IMR-90 (cell line): Measurements from ENCODE around the gene PPP1R9A. TPM values are rescaled to one million over a fixed set of nuclear protein-coding genes. Genes with fewer than 3 reads are reported as not detected.
A peak's percentile ranks its signal among the peaks of the same experiment; 100 is the strongest.

Experiments
- ATAC-seq: fragments of 200-7000 bp; cut with Tn5 transposase; 2 replicates; pipeline ENCODE4 v1.9.1; 2020; ENCODE audit warnings: low read depth, mild to moderate bottlenecking, moderate library complexity
- BruUV-seq: library from RNA; stranded (reverse); fragments of 400-500 nt; replicated peaks from 2 replicates; lab custom pipeline; 2021; lab: Mats Ljungman, UMichigan
- CTCF ChIA-PET: fragments of 300-600 bp; formaldehyde crosslinking; extraction: SDS; loops from one replicate; lab custom pipeline; 2021; ENCODE audit warnings: antibody characterized with exemption; lab: Yijun Ruan, JAX
- POLR2A ChIA-PET: fragments of 300-600 bp; sonication (Branson Sonifier 250); formaldehyde crosslinking; loops from one replicate; lab custom pipeline; 2022; ENCODE audit warnings: antibody characterized with exemption; ENCODE audit not compliant: unreplicated experiment; lab: Charles Lee
- DNase-seq: peaks from one replicate; pipeline ENCODE4 v3.0.0; 2013
- H2AFZ ChIP-seq: replicated peaks from 2 replicates; pipeline ENCODE3; 2013; ENCODE audit warnings: low read length, mild to moderate bottlenecking; ENCODE audit not compliant: poor library complexity
- H2AK5ac ChIP-seq: 2 replicates; pipeline ENCODE4 v1.6.1; 2013; ENCODE audit warnings: low read depth, low read length, inconsistent platforms
- H2AK9ac ChIP-seq: replicated peaks from 2 replicates; pipeline ENCODE3; 2013; ENCODE audit warnings: mild to moderate bottlenecking, low read depth, low read length, moderate library complexity; ENCODE audit not compliant: poor library complexity
- H2BK120ac ChIP-seq: 2 replicates; pipeline ENCODE4 v1.6.1; 2013; ENCODE audit warnings: low read depth, low read length, inconsistent platforms
- H2BK15ac ChIP-seq: 3 replicates; pipeline ENCODE4 v1.6.1; 2013; ENCODE audit warnings: low read depth, low read length, inconsistent platforms
- H2BK20ac ChIP-seq: 2 replicates; pipeline ENCODE4 v1.6.1; 2013; ENCODE audit warnings: low read depth, mild to moderate bottlenecking, inconsistent platforms, low read length, moderate library complexity
- H2BK5ac ChIP-seq: 2 replicates; pipeline ENCODE4 v1.6.1; 2013; ENCODE audit warnings: mild to moderate bottlenecking, low read depth, low read length, inconsistent platforms; ENCODE audit not compliant: poor library complexity, severe bottlenecking
- H3K14ac ChIP-seq: replicated peaks from 2 replicates; pipeline ENCODE4 v1.6.1; 2013; ENCODE audit warnings: low read depth, low read length, inconsistent platforms
- H3K18ac ChIP-seq: 2 replicates; pipeline ENCODE4 v1.6.1; 2013; ENCODE audit warnings: low read depth, low read length, control low read depth
- H3K23ac ChIP-seq: 2 replicates; pipeline ENCODE4 v1.6.1; 2013; ENCODE audit warnings: low read depth, low read length, inconsistent platforms
- H3K27ac ChIP-seq: 2 replicates; pipeline ENCODE4 v1.5.1; 2013; ENCODE audit warnings: mild to moderate bottlenecking, control low read depth, low read length; ENCODE audit not compliant: insufficient read depth
- H3K27me3 ChIP-seq: 2 replicates; pipeline ENCODE4 v1.6.1; 2013; ENCODE audit warnings: low read length; ENCODE audit not compliant: control insufficient read depth, insufficient read depth
- H3K36me3 ChIP-seq: 2 replicates; pipeline ENCODE4 v1.6.1; 2013; ENCODE audit warnings: low read length, mixed read lengths; ENCODE audit not compliant: control insufficient read depth, insufficient read depth
- H3K4ac ChIP-seq: 2 replicates; pipeline ENCODE4 v1.6.1; 2013; ENCODE audit warnings: low read depth, low read length, inconsistent platforms
- H3K4me1 ChIP-seq: 2 replicates; pipeline ENCODE4 v1.6.1; 2013; ENCODE audit warnings: low read length, mixed read lengths; ENCODE audit not compliant: control insufficient read depth, insufficient read depth
- H3K4me2 ChIP-seq: 2 replicates; pipeline ENCODE4 v1.6.1; 2013; ENCODE audit warnings: low read depth, mild to moderate bottlenecking, control low read depth, low read length, moderate library complexity
- H3K4me3 ChIP-seq: 2 replicates; pipeline ENCODE4 v1.5.1; 2013; ENCODE audit warnings: low read depth, mild to moderate bottlenecking, control low read depth, low read length, moderate library complexity; ENCODE audit not compliant: insufficient read depth
- H3K56ac ChIP-seq: 2 replicates; pipeline ENCODE4 v1.6.1; 2013; ENCODE audit warnings: low read length, inconsistent platforms; ENCODE audit not compliant: insufficient read depth; ENCODE audit errors: extremely low read depth
- H3K79me1 ChIP-seq, 2 experiments: 2 replicates each; pipeline ENCODE4 v1.6.1; 2013; ENCODE audit warnings: low read length in 2 of 2, inconsistent platforms in 1 of 2, low read depth in 1 of 2
- H3K9ac ChIP-seq: 2 replicates; pipeline ENCODE4 v1.6.1; 2013; ENCODE audit warnings: low read depth, low read length, control low read depth
- H3K9me1 ChIP-seq: 2 replicates; pipeline ENCODE4 v1.6.1; 2013; ENCODE audit warnings: low read length, inconsistent platforms; ENCODE audit not compliant: insufficient read depth
- H3K9me3 ChIP-seq: 2 replicates; pipeline ENCODE4 v1.6.1; 2013; ENCODE audit warnings: low read length; ENCODE audit not compliant: control insufficient read depth, insufficient read depth
- H4K20me1 ChIP-seq: 2 replicates; pipeline ENCODE4 v1.6.1; 2013; ENCODE audit warnings: low read length, inconsistent platforms; ENCODE audit not compliant: insufficient read depth
- H4K5ac ChIP-seq: 2 replicates; pipeline ENCODE4 v1.6.1; 2013; ENCODE audit warnings: mild to moderate bottlenecking, low read depth, low read length, control low read depth
- H4K8ac ChIP-seq, 2 experiments: 2 replicates each; pipeline ENCODE4 v1.6.1; 2013; ENCODE audit warnings: low read depth in 2 of 2, low read length in 2 of 2, control low read depth in 1 of 2, inconsistent platforms in 1 of 2
- H4K91ac ChIP-seq: 2 replicates; pipeline ENCODE4 v1.6.1; 2013; ENCODE audit warnings: low read depth, low read length, inconsistent platforms; ENCODE audit not compliant: insufficient read depth
- BHLHE40 ChIP-seq: fragments of 150-350 bp; IDR thresholded peaks from 2 replicates; pipeline ENCODE4 v1.6.1; 2016; ENCODE audit warnings: mild to moderate bottlenecking, low read depth, low read length
- CEBPB ChIP-seq: IDR thresholded peaks from 2 replicates; pipeline ENCODE4 v1.6.1; 2012; ENCODE audit warnings: low read depth, low read length, improper control_type of control experiment
- CHD1 ChIP-seq: IDR thresholded peaks from 2 replicates; pipeline ENCODE4 v1.6.1; 2012; ENCODE audit warnings: low read depth, low read length, improper control_type of control experiment
- FOS ChIP-seq: fragments of 150-350 bp; IDR thresholded peaks from 2 replicates; pipeline ENCODE4 v1.6.1; 2016; ENCODE audit warnings: low read depth, low read length
- MAFK ChIP-seq: IDR thresholded peaks from 2 replicates; pipeline ENCODE4 v1.6.1; 2012; ENCODE audit warnings: low read depth, low read length, improper control_type of control experiment
- MAZ ChIP-seq: IDR thresholded peaks from 2 replicates; pipeline ENCODE4 v1.6.1; 2012; ENCODE audit warnings: low read depth, mild to moderate bottlenecking, low read length, improper control_type of control experiment, moderate library complexity, borderline replicate concordance
- MXI1 ChIP-seq: IDR thresholded peaks from 2 replicates; pipeline ENCODE4 v1.6.1; 2012; ENCODE audit warnings: low read depth, mild to moderate bottlenecking, low read length, moderate library complexity, borderline replicate concordance
- NFE2L2 ChIP-seq: fragments of 150-350 bp; IDR thresholded peaks from 2 replicates; pipeline ENCODE4 v1.6.1; 2016; ENCODE audit warnings: low read depth, mild to moderate bottlenecking, low read length
- POLR2A ChIP-seq: IDR thresholded peaks from 2 replicates; pipeline ENCODE4 v1.6.1; 2012; ENCODE audit warnings: mild to moderate bottlenecking, low read depth, low read length
- RCOR1 ChIP-seq: IDR thresholded peaks from 2 replicates; pipeline ENCODE4 v1.6.1; 2012; ENCODE audit warnings: mild to moderate bottlenecking, low read length, improper control_type of control experiment; ENCODE audit not compliant: insufficient replicate concordance
- USF2 ChIP-seq: fragments of 150-350 bp; IDR thresholded peaks from 2 replicates; pipeline ENCODE4 v1.6.1; 2017; ENCODE audit warnings: mild to moderate bottlenecking, antibody characterized with exemption, low read length, low read depth
- WGBS, 2 experiments: methylation state at CpG; one replicate each; pipeline versions ENCODE4 v1.1.5 to v1.1.7; 2013; ENCODE audit warnings: missing lambda C conversion rate in 2 of 2; ENCODE audit not compliant: insufficient read length in 1 of 2; ENCODE audit errors: extremely low coverage in 2 of 2; 5-methylcytosine and 5-hydroxymethylcytosine counted together
- dilution Hi-C: fragments of 300-500 bp; cut with HindIII; formaldehyde crosslinking; loops from one replicate; pipeline ENCODE4 v1.14.3; 2018; ENCODE audit warnings: low sequenced_read_pairs; ENCODE audit not compliant: unreplicated experiment
- in situ Hi-C: fragments of 300-500 bp; cut with MboI; formaldehyde crosslinking; loops from 3 replicates; pipeline ENCODE4 v1.14.3; 2019; ENCODE audit warnings: low sequenced_read_pairs, inconsistent platforms, mixed read lengths
- intact Hi-C: fragments of 100-400 bp; cut with micrococcal nuclease; formaldehyde crosslinking; loops from 2 replicates; pipeline ENCODE4 v1.10.0; 2022
- polyA plus RNA-seq, 3 experiments: library from polyadenylated mRNA; depleted of rRNA; stranded (reverse); fragments of >200 nt; gene quantifications; 2 replicates each; pipeline ENCODE4 v1.2.3, GENCODE V29; 2012; ENCODE audit warnings: low replicate concordance in 1 of 3
- total RNA-seq: library from RNA; depleted of rRNA; stranded (reverse); fragments of >200 nt; gene quantifications from 2 replicates; pipeline ENCODE4 v1.2.3, GENCODE V29; 2012
- TF ChIP-seq, protein P1 (sequence below): conservative IDR thresholded peaks from 2 replicates; pipeline ENCODE4 v1.5.1; 2012; ENCODE audit warnings: mild to moderate bottlenecking, low read depth, low read length, improper control_type of control experiment

PPP1R9A gene
- total and polyA plus RNA-seq, 2 of the 4 experiments (the other 2 are of a cell fraction) = not detected

DNA sequence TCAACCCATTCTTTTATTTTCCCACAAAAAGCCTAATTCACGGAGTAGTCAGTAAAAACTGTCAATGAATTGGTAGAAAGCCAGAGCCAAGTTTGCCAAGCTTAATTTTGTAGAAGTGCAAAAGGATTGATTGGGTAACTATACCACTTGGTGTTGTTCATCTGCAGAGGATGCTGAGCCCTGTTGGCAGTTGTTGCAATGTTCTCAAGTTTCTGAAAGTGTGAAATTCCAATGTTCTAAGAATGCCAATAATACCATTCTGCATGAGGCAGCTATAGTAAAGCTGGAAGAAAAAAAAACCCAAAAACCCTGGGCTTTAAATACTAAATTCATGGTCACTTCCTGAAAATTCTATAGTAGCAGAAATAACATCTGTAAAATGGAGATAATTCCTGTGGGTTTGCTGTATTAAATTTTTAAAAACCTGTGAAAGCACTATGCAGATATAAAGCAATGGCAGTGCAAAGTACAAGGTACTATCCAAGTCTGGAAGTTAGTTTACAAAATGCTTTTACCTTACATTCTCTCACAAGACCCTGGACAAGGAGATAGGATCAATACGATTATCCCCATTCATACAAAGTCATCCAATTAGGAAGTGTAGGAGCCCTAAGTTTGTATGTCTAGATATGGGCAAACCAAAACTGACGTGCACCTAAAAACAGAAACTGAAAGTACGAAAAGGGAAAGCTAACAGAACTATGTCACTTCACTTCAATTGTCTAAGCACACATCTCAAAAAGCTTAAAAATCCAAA lies 423.0 kb downstream of the PPP1R9A start:
- no peak for TF ChIP-seq RCOR1
- no peak for TF ChIP-seq BHLHE40
- no peak for TF ChIP-seq FOS
- no peak for TF ChIP-seq USF2
- no peak for TF ChIP-seq MAFK
- no peak for TF ChIP-seq NFE2L2
- TF ChIP-seq MXI1 = no peak
- no peak for TF ChIP-seq POLR2A
- TF ChIP-seq MAZ = no peak
- TF ChIP-seq, protein P1, sequence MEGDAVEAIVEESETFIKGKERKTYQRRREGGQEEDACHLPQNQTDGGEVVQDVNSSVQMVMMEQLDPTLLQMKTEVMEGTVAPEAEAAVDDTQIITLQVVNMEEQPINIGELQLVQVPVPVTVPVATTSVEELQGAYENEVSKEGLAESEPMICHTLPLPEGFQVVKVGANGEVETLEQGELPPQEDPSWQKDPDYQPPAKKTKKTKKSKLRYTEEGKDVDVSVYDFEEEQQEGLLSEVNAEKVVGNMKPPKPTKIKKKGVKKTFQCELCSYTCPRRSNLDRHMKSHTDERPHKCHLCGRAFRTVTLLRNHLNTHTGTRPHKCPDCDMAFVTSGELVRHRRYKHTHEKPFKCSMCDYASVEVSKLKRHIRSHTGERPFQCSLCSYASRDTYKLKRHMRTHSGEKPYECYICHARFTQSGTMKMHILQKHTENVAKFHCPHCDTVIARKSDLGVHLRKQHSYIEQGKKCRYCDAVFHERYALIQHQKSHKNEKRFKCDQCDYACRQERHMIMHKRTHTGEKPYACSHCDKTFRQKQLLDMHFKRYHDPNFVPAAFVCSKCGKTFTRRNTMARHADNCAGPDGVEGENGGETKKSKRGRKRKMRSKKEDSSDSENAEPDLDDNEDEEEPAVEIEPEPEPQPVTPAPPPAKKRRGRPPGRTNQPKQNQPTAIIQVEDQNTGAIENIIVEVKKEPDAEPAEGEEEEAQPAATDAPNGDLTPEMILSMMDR = no peak
- no peak for TF ChIP-seq CHD1
- no peak for TF ChIP-seq CEBPB
- Histone ChIP-seq H4K5ac (no peak overlapping the region), H4K8ac (no peak overlapping the region), H2AK9ac (no peak overlapping the region), H3K36me3 (no peaks in the 10 kb centered on the region), H3K27me3 (no peaks in the 10 kb centered on the region; the same call in 1 of the 2 replicates), H3K79me1 (no peaks in the 10 kb centered on the region), H2AK5ac (no peak overlapping the region), H3K14ac (no peak overlapping the region), H3K9me3 (no peaks in the 10 kb centered on the region), H3K9ac (no peak overlapping the region), H2AFZ (no peak overlapping the region), H4K91ac (no peak overlapping the region), H3K56ac (no peak overlapping the region), H2BK15ac (no peak overlapping the region), H3K4ac (no peak overlapping the region), H3K4me2 (peak overlapping the region; percentile 84; the same call in 1 of the 2 replicates), H3K18ac (no peak overlapping the region), H2BK5ac (no peak overlapping the region), H3K4me1 (no peaks in the 10 kb centered on the region), H3K4me3 (peak overlapping the region; percentile 49; the same call in 1 of the 2 replicates), H3K27ac (no peak overlapping the region), H3K9me1 (no peaks in the 10 kb centered on the region), H2BK20ac (no peak overlapping the region), H2BK120ac (no peak overlapping the region), H3K23ac (no peak overlapping the region), H4K20me1 (no peaks in the 10 kb centered on the region)
- intact Hi-C loops (no loop called here), in situ Hi-C loops (no loop called here), dilution Hi-C loops (no loop called here)
- no CpG with 5 or more reads among the region's 4 CpGs for WGBS, 2 experiments
- CTCF ChIA-PET = no interaction called here
- ATAC-seq = no peak
- DNase-seq = no peak
- no TSS peak for BruUV-seq
- POLR2A ChIA-PET = no interaction called here
